Measurements from ENCODE around the gene PAX3. TPM values are rescaled to one million over a fixed set of nuclear protein-coding genes. Genes with fewer than 3 reads are reported as not detected.

The PAX3 gene
- polyA plus RNA-seq, 1 donor from 2014 or later, result not detected

DNA sequence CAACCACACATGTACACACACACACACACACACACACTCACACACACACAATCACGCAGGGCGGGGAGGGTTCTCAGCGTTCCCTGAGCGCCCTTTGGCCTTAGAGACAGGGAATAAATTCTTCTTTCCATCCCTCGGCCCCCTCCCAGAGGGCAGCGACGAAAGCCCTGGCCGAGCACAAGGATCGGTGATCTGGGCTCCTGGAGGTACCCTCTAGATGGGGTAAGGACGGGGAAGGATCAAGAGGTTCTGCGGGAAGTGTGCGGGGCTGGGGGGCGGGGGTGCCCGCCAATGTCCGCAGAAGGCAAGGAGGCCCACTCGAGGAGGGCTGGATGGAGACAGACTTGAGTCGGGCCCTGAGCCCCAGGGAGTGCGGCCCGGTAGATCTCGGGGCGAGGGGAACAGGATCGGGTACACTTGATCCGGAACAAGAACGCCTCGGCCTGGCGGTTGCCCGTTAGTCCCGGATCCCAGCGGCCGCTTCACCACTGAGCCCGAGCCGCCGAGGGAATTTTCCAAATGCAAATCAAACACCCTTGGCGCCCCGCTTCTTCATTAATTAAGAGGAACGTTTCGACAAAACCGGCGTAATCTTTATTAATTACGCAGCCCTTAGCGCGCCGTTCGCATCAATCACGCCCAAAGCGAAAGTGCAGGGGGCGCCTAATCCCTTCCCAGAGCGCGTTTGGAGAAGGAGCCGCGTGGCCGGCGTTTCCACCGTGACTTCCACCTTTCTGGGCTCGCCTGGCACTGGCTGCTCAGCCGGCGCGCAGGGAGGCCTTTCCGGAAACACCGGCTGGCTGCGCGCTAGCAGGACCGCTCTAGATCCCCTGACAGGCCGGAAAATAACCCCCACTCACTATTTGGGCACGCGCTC is 7.0 kb upstream of the PAX3 start:
- peaks cover 2% of the 10 kb centered on the region for H3K36me3 Mint-ChIP-seq
- H3K27me3 Mint-ChIP-seq, result peaks cover 89% of the 10 kb centered on the region
- peaks cover 3 to 22% (median 4%) of the 10 kb centered on the region in 3 donors for H3K9me3 Mint-ChIP-seq
- H3K4me3 Mint-ChIP-seq, result peak overlapping the region; percentile 77 to 95 (median 88)
- peaks cover 11 to 28% (median 21%) of the 10 kb centered on the region in 3 donors for H3K4me1 Mint-ChIP-seq
- peak overlapping the region; percentile 25 to 88 (median 33) for H3K27ac Mint-ChIP-seq

GRCh38 chr2:222304737-222305515 is 6.1 kb upstream of the PAX3 start:
- Mint-ChIP-seq H3K9me3 (peaks cover 3 to 18% (median 4%) of the 10 kb centered on the region in 3 donors), H3K4me3 (peak overlapping the region; percentile 77 to 95 (median 88)), H3K4me1 (peaks cover 11 to 28% (median 21%) of the 10 kb centered on the region in 3 donors), H3K27me3 (peaks cover 91% of the 10 kb centered on the region), H3K36me3 (peaks cover 2% of the 10 kb centered on the region), H3K27ac (peak overlapping the region; percentile 33 to 88 (median 85))

GRCh38 chr2:222303828-222304736 is 5.3 kb upstream of the PAX3 start:
- Mint-ChIP-seq H3K4me3 (peak overlapping the region; percentile 77 to 95 (median 88)), H3K36me3 (peaks cover 2% of the 10 kb centered on the region), H3K4me1 (peaks cover 14 to 28% (median 24%) of the 10 kb centered on the region in 3 donors), H3K9me3 (peaks cover 3 to 16% (median 8%) of the 10 kb centered on the region in 3 donors), H3K27ac (peak overlapping the region; percentile 85 to 89 (median 88)), H3K27me3 (peaks cover 91% of the 10 kb centered on the region)

DNA sequence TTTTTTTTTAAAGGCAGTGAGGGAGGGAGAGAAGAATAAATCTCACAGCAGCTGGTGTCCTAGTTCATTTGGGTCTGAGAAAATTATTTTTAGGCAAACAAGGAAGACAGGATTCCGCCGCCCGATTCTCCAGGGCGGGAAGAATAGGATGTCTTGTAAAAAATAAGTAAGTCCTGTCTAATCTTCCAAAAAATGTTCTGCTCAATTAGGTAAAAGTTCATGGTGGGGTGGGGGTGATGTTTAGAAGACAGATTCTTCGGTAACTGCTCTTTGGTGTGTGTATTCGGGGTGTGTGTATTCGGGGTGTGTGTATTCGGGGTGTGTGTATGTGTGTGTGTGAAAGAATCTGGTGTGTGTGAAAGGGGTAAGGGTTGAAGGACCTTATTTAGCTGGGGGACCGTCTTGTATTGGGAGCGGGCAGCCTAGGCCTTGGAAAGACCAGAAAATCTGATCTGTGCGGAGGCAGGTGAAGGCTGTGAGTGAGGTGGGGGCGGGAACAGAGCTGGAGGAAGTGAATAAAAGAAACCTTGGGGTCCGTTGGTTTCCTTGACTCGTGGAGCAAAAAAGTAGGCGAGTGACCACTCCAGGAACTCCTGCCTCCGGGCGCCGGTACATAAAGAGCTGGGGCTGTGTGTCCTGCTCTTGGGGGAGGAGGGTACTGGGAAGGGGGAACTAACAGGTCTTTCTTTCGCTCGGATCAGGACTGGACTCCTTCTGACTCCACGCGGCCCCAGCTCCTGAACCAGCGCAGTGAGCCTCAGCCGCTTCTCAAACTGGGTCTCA is 4.4 kb upstream of the PAX3 start:
- H3K27ac Mint-ChIP-seq, result peak overlapping the region; percentile 56 to 93 (median 89)
- peaks cover 2% of the 10 kb centered on the region for H3K36me3 Mint-ChIP-seq
- H3K4me3 Mint-ChIP-seq, result peak overlapping the region; percentile 30 to 78 (median 71)
- H3K9me3 Mint-ChIP-seq, result peaks cover 3 to 18% (median 10%) of the 10 kb centered on the region in 3 donors
- peaks cover 14 to 28% (median 25%) of the 10 kb centered on the region in 3 donors for H3K4me1 Mint-ChIP-seq
- peaks cover 91% of the 10 kb centered on the region for H3K27me3 Mint-ChIP-seq

DNA sequence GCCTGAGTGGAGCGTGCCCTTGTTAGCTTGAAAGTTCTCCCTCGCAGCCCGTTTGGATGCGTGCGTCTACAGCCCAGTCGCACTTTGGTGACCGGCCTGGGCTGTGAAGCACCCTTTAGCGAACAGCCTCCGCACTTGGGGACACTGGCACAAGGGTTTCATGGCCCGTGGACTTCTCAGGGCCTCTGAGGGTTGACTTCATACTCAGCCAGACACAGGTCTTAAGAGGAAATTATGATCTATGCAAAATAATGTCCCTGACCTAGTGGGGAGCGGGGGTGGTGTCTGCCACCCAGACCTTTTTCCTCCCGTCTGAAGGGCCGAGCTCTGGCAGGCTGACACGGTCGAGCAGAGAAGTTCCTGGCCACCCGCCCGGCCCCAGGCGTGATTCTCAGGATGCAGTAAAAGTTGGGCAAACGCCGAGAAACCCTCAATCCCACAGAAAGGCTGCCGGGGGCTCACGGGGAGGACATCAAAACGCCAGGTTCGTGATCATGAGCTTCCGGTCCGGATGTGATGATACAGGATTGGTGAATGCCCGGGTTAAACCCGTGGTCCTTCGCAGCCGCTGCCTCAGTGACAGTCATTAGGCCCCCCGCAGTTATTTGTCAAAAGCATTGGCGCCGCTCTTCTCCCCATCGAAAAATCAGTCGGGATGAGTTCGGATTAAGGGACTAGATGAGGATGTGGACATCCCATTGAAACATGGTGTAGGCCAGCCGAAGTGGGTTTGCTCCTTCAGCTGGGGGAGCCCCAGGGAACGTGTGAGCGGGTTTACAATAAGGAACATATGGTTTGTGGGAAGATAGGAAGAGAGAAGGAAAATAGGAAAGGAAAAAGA is 3.6 kb upstream of the PAX3 start:
- Mint-ChIP-seq H3K36me3 (peaks cover 1% of the 10 kb centered on the region), H3K4me1 (peaks cover 12 to 24% (median 24%) of the 10 kb centered on the region in 3 donors), H3K27ac (peak overlapping the region; percentile 83 to 93 (median 93)), H3K9me3 (peaks cover 3 to 22% (median 10%) of the 10 kb centered on the region in 3 donors), H3K4me3 (peak overlapping the region; percentile 31 to 79 (median 66)), H3K27me3 (peaks cover 89% of the 10 kb centered on the region)

GRCh38 chr2:222301796-222302118 is 3.0 kb upstream of the PAX3 start:
- Mint-ChIP-seq H3K9me3 (peaks cover 3 to 24% (median 10%) of the 10 kb centered on the region in 3 donors), H3K27ac (peak overlapping the region; percentile 51 to 93 (median 86)), H3K4me1 (peaks cover 10 to 23% (median 22%) of the 10 kb centered on the region in 3 donors), H3K27me3 (peaks cover 89% of the 10 kb centered on the region), H3K4me3 (peak overlapping the region in 1 of 4 donors; percentile 78), H3K36me3 (peaks cover 1% of the 10 kb centered on the region)

DNA sequence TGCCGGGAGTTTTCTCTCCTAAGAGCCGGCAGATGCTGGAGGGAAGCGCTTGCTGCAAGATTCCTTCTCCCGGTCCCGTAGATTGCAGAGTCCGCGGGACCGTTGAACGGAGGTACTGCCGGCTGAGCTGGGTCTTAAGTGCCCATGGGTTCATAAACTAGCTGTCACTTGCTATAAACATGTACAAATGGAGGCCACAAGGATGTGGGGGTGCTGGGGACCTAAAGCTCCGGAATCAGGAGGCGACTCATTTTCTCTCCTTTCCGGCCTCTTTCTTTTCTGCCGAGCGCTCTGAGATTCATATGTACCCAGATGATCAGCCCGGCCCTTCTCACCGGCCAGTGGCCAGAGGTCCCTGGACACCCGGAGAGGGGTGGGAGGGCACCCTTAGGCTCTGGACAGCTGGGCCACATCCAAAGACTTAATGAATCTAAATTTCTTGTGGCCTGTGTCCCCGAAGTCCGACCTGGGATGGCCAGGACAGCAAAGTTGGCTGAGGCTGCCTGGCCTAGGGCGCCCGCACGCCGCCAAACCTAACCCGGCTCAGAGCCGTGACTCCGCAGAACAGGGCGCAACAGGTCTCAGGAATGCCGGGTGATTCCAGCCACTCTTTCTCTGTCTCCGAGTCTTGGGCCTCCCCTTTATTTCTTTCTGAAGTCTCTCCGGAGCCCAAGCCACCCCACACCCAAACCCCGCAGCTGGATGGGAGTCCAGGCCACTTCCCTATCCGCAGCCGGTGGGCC is 2.4 kb upstream of the PAX3 start:
- Mint-ChIP-seq H3K9me3 (peaks cover 4 to 24% (median 10%) of the 10 kb centered on the region in 3 donors), H3K27ac (peak overlapping the region; percentile 51 to 93 (median 86)), H3K4me3 (peak overlapping the region in 1 of 4 donors; percentile 60), H3K27me3 (peaks cover 91% of the 10 kb centered on the region), H3K36me3 (peaks cover 1% of the 10 kb centered on the region), H3K4me1 (peaks cover 12 to 24% (median 22%) of the 10 kb centered on the region in 3 donors)

GRCh38 chr2:222300726-222301052 is 1.9 kb upstream of the PAX3 start:
- H3K9me3 Mint-ChIP-seq, result peaks cover 4 to 26% (median 10%) of the 10 kb centered on the region in 3 donors
- H3K4me3 Mint-ChIP-seq, result peak overlapping the region in 2 of 4 donors; percentile 22 to 60
- H3K27ac Mint-ChIP-seq, result peak overlapping the region; percentile 51 to 86 (median 83)
- peaks cover 1% of the 10 kb centered on the region for H3K36me3 Mint-ChIP-seq
- peaks cover 92% of the 10 kb centered on the region for H3K27me3 Mint-ChIP-seq
- peaks cover 13 to 24% (median 19%) of the 10 kb centered on the region in 3 donors for H3K4me1 Mint-ChIP-seq

GRCh38 chr2:222299906-222300725 is 1.3 kb upstream of the PAX3 start:
- peak overlapping the region; percentile 51 to 89 (median 86) for H3K27ac Mint-ChIP-seq
- H3K9me3 Mint-ChIP-seq, result peaks cover 4 to 28% (median 10%) of the 10 kb centered on the region in 3 donors
- H3K4me1 Mint-ChIP-seq, result peaks cover 12 to 26% (median 21%) of the 10 kb centered on the region in 3 donors
- H3K4me3 Mint-ChIP-seq, result peak overlapping the region in 1 of 4 donors; percentile 60
- peaks cover 1% of the 10 kb centered on the region for H3K36me3 Mint-ChIP-seq
- H3K27me3 Mint-ChIP-seq, result peaks cover 93% of the 10 kb centered on the region

- Mint-ChIP-seq H3K36me3 (peaks cover 1% of the 10 kb centered on the region), H3K4me3 (peak overlapping the region in 3 of 4 donors; percentile 47 to 77 (median 55)), H3K9me3 (peaks cover 1 to 21% (median 10%) of the 10 kb centered on the region in 3 donors), H3K4me1 (peaks cover 12 to 17% (median 14%) of the 10 kb centered on the region in 3 donors), H3K27ac (peak overlapping the region; percentile 73 to 91 (median 89)), H3K27me3 (peaks cover 93% of the 10 kb centered on the region)
Observed at GRCh38 chr2:222298001-222298310, 842 bp downstream of the PAX3 start.

GRCh38 chr2:222297600-222297935 is 1.2 kb downstream of the PAX3 start:
- peaks cover 1 to 18% (median 7%) of the 10 kb centered on the region in 3 donors for H3K9me3 Mint-ChIP-seq
- peak overlapping the region in 2 of 3 donors; percentile 73 to 91 for H3K27ac Mint-ChIP-seq
- H3K27me3 Mint-ChIP-seq, result peaks cover 93% of the 10 kb centered on the region
- H3K4me3 Mint-ChIP-seq, result peak overlapping the region in 2 of 4 donors; percentile 43 to 77
- peaks cover 11 to 16% (median 12%) of the 10 kb centered on the region in 3 donors for H3K4me1 Mint-ChIP-seq
- peaks cover 1% of the 10 kb centered on the region for H3K36me3 Mint-ChIP-seq
